ENCODE results near the gene TBC1D22A. TPM values are rescaled to one million over a fixed set of nuclear protein-coding genes. Genes with fewer than 3 reads are reported as not detected.
"Not testable (repeated sequence)": the region's sequence is repeated elsewhere in the genome, so short reads cannot be mapped to it uniquely, and the experiment has no call there.

Gene TBC1D22A
- total RNA-seq, 1 donor, result 16.7 TPM

- no peak for DNase-seq (ENCODE audit: low read depth in 2 of 3, low spot score in 2 of 3)
Observed at GRCh38 chr22:46770151-46770641, 7.7 kb downstream of the TBC1D22A start.

- peak in 2 of 3 donors; percentile 22 to 25 for DNase-seq (ENCODE audit: low read depth in 2 of 3, low spot score in 2 of 3)
Observed at GRCh38 chr22:46770726-46771125, 8.3 kb downstream of the TBC1D22A start.

DNA sequence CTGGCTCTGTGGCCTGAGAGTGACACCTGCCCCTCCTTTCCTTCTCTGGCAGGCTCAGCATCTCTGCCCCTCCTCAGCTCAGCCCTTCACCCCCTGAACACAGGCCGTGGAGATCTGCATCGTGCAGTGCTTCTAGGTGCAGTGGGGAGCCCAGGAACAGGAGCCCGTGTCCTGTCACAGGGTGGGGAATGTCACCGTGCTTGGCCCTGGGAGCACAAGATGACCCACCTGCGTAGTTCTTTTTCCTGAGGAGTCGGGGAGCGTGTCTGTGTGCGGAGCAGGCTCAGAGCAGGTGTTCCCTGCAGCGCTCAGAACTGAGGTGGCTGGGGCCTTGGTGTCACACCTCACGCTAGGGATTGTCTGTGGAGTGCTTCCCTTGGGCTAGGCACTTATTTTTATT is 10.6 kb downstream of the TBC1D22A start:
- DNase-seq (ENCODE audit: low read depth in 2 of 3, low spot score in 2 of 3), result no peak

- peak in 2 of 3 donors; percentile 32 to 38 for DNase-seq (ENCODE audit: low read depth in 2 of 3, low spot score in 2 of 3)
Observed at GRCh38 chr22:46774253-46774979, 12.0 kb downstream of the TBC1D22A start.

- no peak for DNase-seq (ENCODE audit: low read depth in 2 of 3, low spot score in 2 of 3)
Observed at GRCh38 chr22:46774980-46775849, 12.8 kb downstream of the TBC1D22A start.

GRCh38 chr22:46775850-46776826 is 13.7 kb downstream of the TBC1D22A start:
- DNase-seq (ENCODE audit: low read depth in 2 of 3, low spot score in 2 of 3), result no peak

DNA sequence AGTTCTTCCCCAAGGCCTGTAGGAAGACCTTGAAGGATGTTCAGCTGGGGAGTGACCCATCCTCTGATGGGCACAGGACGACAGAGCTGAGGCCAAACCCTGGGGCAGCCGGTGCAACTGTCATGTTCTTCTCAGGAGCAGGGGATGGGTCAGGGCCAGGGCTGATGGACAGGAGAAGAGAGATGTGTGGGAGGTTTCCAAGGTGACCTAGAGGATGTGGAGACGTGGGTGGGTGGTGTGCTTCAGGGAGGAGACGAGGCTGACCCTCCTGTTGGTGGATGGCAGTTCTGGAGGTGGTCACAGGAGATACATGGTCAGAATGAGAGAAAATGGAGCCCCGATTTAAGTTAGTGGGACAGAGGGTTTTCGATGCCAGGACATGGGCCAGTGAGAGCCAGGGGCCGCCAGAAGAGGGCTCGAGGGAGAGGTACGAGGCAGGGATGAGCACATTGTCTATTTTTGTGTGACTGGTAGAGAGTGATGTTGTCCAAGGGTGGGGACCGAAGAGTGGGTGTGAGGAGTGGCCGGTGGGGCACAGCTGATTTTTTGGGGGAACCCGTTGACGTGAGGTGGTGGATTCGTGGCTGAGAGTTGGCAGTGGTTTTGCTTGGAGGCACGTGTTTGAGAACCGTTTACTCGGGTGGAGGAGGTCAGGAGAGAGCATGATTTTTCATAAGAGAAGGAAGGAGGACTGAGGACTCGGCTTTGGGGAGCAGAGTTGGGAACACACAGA is 14.6 kb downstream of the TBC1D22A start:
- no peak for DNase-seq (ENCODE audit: low read depth in 2 of 3, low spot score in 2 of 3)

DNA sequence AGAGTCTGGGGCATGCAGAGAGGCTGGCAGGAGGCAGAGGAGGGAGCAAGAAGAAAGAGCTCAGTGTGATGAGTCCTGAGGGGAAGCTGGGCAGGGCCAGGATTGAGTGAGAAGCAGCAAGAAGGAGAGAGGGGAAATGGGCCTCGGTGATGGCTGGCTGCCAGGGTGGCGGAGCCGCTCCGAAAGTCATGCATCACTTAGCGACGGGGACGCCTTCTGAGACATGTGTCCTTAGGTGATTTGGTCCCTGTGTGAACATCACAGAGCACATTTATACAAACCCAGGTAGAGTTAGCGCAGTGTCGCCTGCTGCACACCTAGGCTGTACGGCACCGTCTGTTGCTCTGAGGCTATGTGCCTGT is 15.1 kb downstream of the TBC1D22A start:
- peak in 2 of 3 donors; percentile 66 to 78 for DNase-seq (ENCODE audit: low read depth in 2 of 3, low spot score in 2 of 3)

DNA sequence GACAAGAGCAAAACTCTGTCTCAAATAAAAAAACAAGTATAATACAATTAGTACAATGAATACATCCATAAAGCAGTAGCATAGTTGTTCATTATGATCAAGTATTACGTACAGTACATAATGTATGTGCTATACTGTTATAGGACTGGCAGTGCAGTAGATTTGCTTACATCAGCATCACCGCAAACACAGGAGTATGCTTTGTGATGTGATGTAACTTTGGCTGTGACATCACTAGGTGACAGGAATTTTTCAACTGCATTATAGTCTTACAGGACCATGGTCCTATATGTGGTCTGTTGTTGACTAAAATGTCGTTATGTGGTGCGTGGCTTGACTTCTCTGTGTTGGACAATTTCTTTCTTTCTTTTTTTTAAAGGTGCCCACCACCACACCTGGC is 16.6 kb downstream of the TBC1D22A start:
- no peak for DNase-seq (ENCODE audit: low read depth in 2 of 3, low spot score in 2 of 3)

DNA sequence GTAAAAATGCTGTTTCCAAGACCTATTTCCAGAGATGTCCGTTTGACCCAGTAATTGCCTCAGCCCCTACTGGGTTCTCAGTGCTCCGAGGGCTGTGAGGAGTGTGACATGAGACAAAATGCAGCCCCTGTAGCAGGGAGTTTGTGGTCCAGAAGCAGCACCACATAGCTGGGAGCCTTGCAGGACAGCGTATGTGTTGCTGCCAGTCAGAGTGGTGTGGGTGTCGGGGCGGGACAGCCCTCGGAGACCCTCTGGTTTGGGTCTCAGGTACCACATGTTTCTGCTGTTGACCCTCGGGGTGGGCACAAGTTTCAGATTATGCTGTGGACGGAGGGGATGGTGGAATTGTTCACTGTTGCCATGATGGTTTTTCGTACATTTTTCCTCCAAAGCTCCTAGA is 17.2 kb downstream of the TBC1D22A start:
- no peak for DNase-seq (ENCODE audit: low read depth in 2 of 3, low spot score in 2 of 3)

DNA sequence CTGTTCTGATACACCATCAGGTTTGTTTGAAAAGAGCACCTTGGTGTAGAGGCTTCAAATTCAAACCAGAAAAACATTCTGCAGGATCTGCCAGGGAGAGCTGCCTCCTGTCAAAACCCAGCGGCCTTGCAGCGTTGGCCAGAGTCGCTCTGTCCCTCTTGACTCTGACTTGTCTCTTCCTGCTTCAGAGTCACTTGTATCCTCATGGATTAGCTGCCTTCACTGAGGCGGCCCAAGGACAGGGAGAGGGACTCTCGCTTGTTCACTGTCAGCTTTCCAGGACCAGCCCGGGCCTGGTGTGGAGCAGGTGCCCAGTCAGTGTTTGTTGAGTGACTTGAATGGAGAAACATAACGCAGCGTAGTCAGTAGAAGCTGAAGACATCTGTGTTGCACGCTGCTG is 18.0 kb downstream of the TBC1D22A start:
- no peak for DNase-seq (ENCODE audit: low read depth in 2 of 3, low spot score in 2 of 3)

- no peak for DNase-seq (ENCODE audit: low read depth in 2 of 3, low spot score in 2 of 3)
Observed at GRCh38 chr22:46781291-46781690, 18.8 kb downstream of the TBC1D22A start.

DNA sequence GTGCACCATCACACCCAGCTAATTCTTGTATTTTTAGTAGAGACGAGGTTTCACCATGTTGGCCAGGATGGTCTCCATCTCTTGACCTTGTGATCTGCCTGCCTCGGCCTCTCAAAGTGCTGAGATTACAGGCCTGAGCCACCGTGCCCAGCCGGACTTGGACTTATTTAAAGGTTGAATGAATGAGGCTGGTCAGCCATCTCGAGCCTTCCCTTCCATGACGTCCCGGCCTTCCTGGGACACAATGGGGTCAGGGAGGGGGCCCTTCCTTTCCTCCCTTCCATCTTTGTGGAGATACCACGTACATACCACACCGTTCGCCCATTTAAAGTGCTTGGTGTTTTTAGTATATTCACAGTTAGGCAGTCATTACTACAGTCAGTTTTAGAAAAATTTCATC is 19.8 kb downstream of the TBC1D22A start:
- DNase-seq (ENCODE audit: low read depth in 2 of 3, low spot score in 2 of 3), result not testable (repeated sequence)

- DNase-seq (ENCODE audit: low read depth in 2 of 3, low spot score in 2 of 3), result no peak
Observed at GRCh38 chr22:46783721-46784120, 21.3 kb downstream of the TBC1D22A start.

GRCh38 chr22:46788441-46789172 is 26.2 kb downstream of the TBC1D22A start:
- DNase-seq (ENCODE audit: low read depth in 2 of 3, low spot score in 2 of 3), result no peak

DNA sequence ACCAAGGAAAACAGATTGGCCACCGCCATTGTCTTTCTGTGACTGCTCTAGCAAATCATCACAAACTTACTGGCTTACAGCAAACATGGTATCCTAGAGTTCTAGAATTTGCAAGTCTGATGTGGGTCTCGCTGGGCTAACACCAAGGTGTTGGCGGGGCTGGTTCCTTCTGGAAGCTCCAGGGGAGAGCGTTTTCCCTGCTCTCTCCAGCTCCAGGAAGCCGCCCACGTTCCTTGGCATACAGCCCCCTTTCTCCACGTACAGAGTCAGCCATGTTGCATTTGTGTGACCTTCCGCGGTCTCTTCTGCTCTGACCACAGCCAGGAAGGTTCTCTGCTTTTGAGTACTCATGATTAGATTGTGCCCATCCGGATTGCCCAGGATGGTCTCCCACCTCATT is 27.5 kb downstream of the TBC1D22A start:
- DNase-seq (ENCODE audit: low read depth in 2 of 3, low spot score in 2 of 3), result no peak

DNA sequence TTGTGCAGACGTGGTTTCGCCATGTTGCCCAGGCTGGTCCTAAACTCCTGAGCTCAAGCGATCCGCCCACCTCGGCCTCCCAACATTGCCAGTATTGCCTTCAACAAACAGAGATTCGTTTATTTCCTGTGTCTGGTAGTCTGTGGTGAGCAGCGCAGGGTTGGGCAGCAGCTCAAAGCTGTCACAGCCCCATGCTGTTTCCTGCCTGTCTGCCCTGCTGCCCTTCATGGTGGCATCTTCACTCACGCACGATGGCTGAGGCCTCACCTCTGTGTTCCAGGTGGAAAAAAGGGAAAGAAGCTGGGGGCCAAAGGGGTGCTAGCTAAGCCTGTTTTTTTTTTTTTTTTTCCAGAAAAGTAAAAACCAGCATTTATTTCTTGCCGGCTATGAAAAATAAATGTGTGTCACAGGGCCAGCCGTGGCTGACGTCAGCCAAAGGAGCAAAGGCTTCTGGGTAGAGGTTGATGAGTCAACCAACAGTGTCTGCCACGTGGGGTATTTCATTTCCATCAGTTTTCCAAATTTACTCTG is 28.8 kb downstream of the TBC1D22A start:
- DNase-seq (ENCODE audit: low read depth in 2 of 3, low spot score in 2 of 3), result peak; percentile 49 to 75 (median 50)

DNA sequence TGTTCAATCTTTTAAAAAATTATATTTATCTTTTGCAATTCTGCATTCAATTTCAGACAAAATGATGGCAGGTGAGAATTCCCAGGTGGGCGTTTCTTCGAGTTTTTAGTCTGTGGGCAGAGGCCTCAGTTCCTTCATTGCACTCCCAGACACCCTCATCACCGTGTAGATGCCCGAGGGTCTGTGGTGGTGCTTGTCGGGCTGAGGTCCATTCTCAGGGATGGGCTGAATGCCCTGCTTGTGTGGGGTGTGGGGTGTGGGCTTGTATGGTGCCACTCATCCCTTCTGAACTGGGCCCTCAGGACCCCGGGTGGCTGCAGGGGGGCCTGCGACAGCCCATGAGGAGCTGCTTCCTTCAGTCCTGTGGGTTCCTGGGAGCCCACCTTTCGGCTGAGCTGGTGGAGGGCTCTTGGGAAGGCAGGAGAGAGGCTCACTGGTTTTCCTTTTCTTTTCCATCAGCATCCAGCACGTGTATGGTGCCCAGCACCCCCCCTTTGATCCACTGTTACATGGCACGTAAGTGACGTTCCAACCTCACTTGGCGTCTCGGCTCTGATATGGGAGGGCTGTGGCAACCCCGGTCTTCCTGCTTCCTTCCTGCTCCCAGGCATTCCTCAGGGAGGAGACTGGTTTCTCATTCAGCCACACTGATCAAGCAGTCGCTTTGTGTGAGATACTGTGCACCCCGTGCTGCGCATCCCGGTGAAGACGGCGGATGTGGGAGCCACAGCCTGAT is 29.8 kb downstream of the TBC1D22A start:
- DNase-seq (ENCODE audit: low read depth in 2 of 3, low spot score in 2 of 3), result no peak
